ENCODE measurements around the gene PPP1R26. TPM values are rescaled to one million over a fixed set of nuclear protein-coding genes. Genes with fewer than 3 reads are reported as not detected.

The PPP1R26 gene
- total and polyA plus RNA-seq, 2 of the 13 experiments (the other 11 are each of a cell fraction or from before 2014, with no cell fraction given): 8.6 to 11.6 TPM

GRCh38 chr9:135485385-135485784 lies 5.8 kb downstream of the PPP1R26 start:
- POLR2A ChIA-PET: no interaction called here
- no TSS peak for BruUV-seq (replicated peaks)
- no peak for ATAC-seq

GRCh38 chr9:135485832-135486231 lies 6.2 kb downstream of the PPP1R26 start:
- FAIRE-seq: no peak

More at GRCh38 chr9:135485385-135485784, 5.8 kb downstream of the PPP1R26 start:
- intact Hi-C loops (cut with micrococcal nuclease; ENCODE audit: unreplicated experiment): no loop called here
- Histone ChIP-seq H3K27me3 (ENCODE audit: control insufficient read depth in 1 of 2, insufficient read depth in 2 of 2, low read length in 2 of 2) (no peaks in the 10 kb centered on the region; a peak in 1 of 5 replicates), H3K79me2 (ENCODE audit: insufficient read depth, low read length) (peaks cover 16% of the 10 kb centered on the region), H3K4me1 (ENCODE audit: insufficient read depth, low read length) (peaks cover 32% of the 10 kb centered on the region), H2AFZ (ENCODE audit: low read length) (no peak overlapping the region), H3K9ac (ENCODE audit: insufficient read depth, low read depth, low read length) (no peak overlapping the region), H3K9me3 (ENCODE audit: low read length) (no peaks in the 10 kb centered on the region), H3K4me3 (replicated peaks in 1 of 3; ENCODE audit: insufficient read depth in 1 of 3, low read depth in 2 of 3, low read length in 3 of 3) (no peak overlapping the region), H3K36me3 (replicated peaks in 1 of 2; ENCODE audit: control insufficient read depth in 1 of 2, insufficient read depth in 2 of 2, low read length in 2 of 2) (peaks cover 15 to 33% of the 10 kb centered on the region in 2 experiments; a peak in 4 of 5 replicates), H3K4me2 (ENCODE audit: low read depth, low read length) (no peak overlapping the region), H4K20me1 (ENCODE audit: insufficient read depth, low read length) (no peaks in the 10 kb centered on the region), H3K27ac (ENCODE audit: extremely low read length, insufficient read depth, low read length) (no peak overlapping the region)
- no peak for TF ChIP-seq SP1 (IDR thresholded peaks at IDR 0.05)
- TF ChIP-seq SP1 (CRISPR knock-in tag; IDR thresholded peaks at IDR 0.05): no peak
- TF ChIP-seq HOXA9 (CRISPR knock-in tag; IDR thresholded peaks at IDR 0.05; ENCODE audit: borderline replicate concordance): no peak
- TF ChIP-seq ZC3H13 (CRISPR knock-in tag; IDR thresholded peaks at IDR 0.05): 0 out of 2 replicates have a peak, but pooled peaks have one; percentile 24
- DNase-seq (ENCODE audit: low spot score): no peak
- in situ Hi-C loops (cut with HindIII; ENCODE audit: extremely low pct_ligation_motif_present, low pct_unique_long_range_greater_than_20kb): no loop called here
- WGBS (ENCODE audit: low lambda C conversion rate): 93% methylated on average over 21 of the region's 25 CpGs
- no peak for FAIRE-seq
- CTCF ChIA-PET (ENCODE audit: low intra/inter-chr PET ratio, low total read pairs): no interaction called here

More at GRCh38 chr9:135485832-135486231, 6.2 kb downstream of the PPP1R26 start:
- intact Hi-C loops (cut with micrococcal nuclease; ENCODE audit: unreplicated experiment) (no loop called here), in situ Hi-C loops (cut with HindIII; ENCODE audit: extremely low pct_ligation_motif_present, low pct_unique_long_range_greater_than_20kb) (no loop called here)
- Histone ChIP-seq H3K79me2 (ENCODE audit: insufficient read depth, low read length) (peaks cover 11% of the 10 kb centered on the region), H4K20me1 (ENCODE audit: insufficient read depth, low read length) (no peaks in the 10 kb centered on the region), H3K27me3 (ENCODE audit: control insufficient read depth in 1 of 2, insufficient read depth in 2 of 2, low read length in 2 of 2) (no peaks in the 10 kb centered on the region), H3K4me2 (ENCODE audit: low read depth, low read length) (no peak overlapping the region), H3K9me3 (ENCODE audit: low read length) (no peaks in the 10 kb centered on the region), H3K4me1 (ENCODE audit: insufficient read depth, low read length) (peaks cover 35% of the 10 kb centered on the region), H3K4me3 (replicated peaks in 1 of 3; ENCODE audit: insufficient read depth in 1 of 3, low read depth in 2 of 3, low read length in 3 of 3) (no peak overlapping the region), H3K36me3 (replicated peaks in 1 of 2; ENCODE audit: control insufficient read depth in 1 of 2, insufficient read depth in 2 of 2, low read length in 2 of 2) (peaks cover 15 to 33% of the 10 kb centered on the region in 2 experiments; a peak in 4 of 5 replicates), H2AFZ (ENCODE audit: low read length) (no peak overlapping the region), H3K9ac (ENCODE audit: insufficient read depth, low read depth, low read length) (no peak overlapping the region), H3K27ac (ENCODE audit: extremely low read length, insufficient read depth, low read length) (no peak overlapping the region)
- ChIA-PET CTCF (ENCODE audit: low intra/inter-chr PET ratio, low total read pairs) (no interaction called here), POLR2A (no interaction called here)
- 95% methylated on average over 16 of the region's 21 CpGs for WGBS (ENCODE audit: low lambda C conversion rate)
- DNase-seq (ENCODE audit: low spot score) (no peak), ATAC-seq (no peak)
- no TSS peak for BruUV-seq (replicated peaks)
- TF ChIP-seq AGO2 (optimal IDR thresholded peaks at IDR 0.05; ENCODE audit: low read depth, low read length) (peak; percentile 45), HNRNPLL (IDR thresholded peaks at IDR 0.05; ENCODE audit: low read depth, low read length, poor library complexity, severe bottlenecking) (no peak)

All from HepG2 (cell line).